ENCODE results near the gene XCR1. TPM values are rescaled to one million over a fixed set of nuclear protein-coding genes. Genes with fewer than 3 reads are reported as not detected.

The XCR1 gene
- total and polyA plus RNA-seq, 2 donors (not counting 3 experiments of a cell fraction or from before 2014, with no cell fraction given): not detected

DNA sequence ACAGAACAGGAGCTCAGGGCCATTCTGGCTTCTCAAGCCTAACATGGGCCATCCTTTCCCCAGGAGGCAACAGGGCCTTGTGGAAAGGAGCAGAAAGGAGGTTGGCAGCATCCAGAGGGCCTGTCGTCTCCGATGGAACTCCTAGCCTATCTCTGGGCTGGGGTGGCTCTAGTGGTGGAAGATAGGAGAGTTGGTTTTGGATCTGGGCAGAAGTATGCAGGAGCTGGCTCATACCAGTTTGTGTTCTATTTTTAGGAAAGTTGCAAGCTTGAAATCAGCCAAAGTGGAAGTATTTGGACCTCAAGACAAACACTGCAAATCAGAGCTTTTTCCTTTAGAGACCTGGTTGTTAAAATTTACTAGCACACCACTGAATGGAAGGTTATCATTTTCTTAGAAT, 35.4 kb upstream of the XCR1 start:
- Histone ChIP-seq H3K9me3 (replicated peaks; ENCODE audit: control insufficient read depth, insufficient read depth, low read length) (no peaks in the 10 kb centered on the region), H3K27me3 (ENCODE audit: control insufficient read depth in 2 of 2, insufficient read depth in 2 of 2, low read length in 2 of 2) (peaks cover 0 to 4% of the 10 kb centered on the region in 2 experiments), H2AFZ (ENCODE audit: low read depth, low read length) (no peak overlapping the region), H3K4me3 (replicated peaks in 1 of 3; ENCODE audit: insufficient read depth in 1 of 3, low read depth in 1 of 3, low read length in 3 of 3) (no peak overlapping the region), H3K9me1 (replicated peaks; ENCODE audit: control insufficient read depth, extremely low read depth, insufficient read depth, low read length) (no peaks in the 10 kb centered on the region), H3K27ac (ENCODE audit: insufficient read depth, low read depth, low read length) (no peak overlapping the region), H4K20me1 (replicated peaks; ENCODE audit: control insufficient read depth, extremely low read depth, insufficient read depth, low read length) (no peaks in the 10 kb centered on the region), H3K79me2 (ENCODE audit: control insufficient read depth, insufficient read depth, low read length) (no peaks in the 10 kb centered on the region), H3K9ac (replicated peaks; ENCODE audit: extremely low read depth, insufficient read depth, low read length) (no peak overlapping the region), H3K4me1 (ENCODE audit: control insufficient read depth, extremely low read depth, insufficient read depth, low read length) (no peaks in the 10 kb centered on the region), H3K4me2 (ENCODE audit: insufficient read depth, low read length) (no peak overlapping the region), H3K36me3 (ENCODE audit: control insufficient read depth in 2 of 2, extremely low read depth in 1 of 2, insufficient read depth in 2 of 2, low read length in 2 of 2) (no peaks in the 10 kb centered on the region)
- intact Hi-C loops (cut with micrococcal nuclease): loop anchor here (5.0 kb wide), 1 partner anchor 525 kb away; no protein-coding TSS in a partner anchor
- DNase-seq (ENCODE audit: low read depth, low spot score) (no peak), FAIRE-seq (no peak)
- BruUV-seq (replicated peaks): no TSS peak
- TF ChIP-seq GATA2 (IDR thresholded peaks at IDR 0.05; ENCODE audit: insufficient read depth, insufficient read length, low read depth, low read length) (no peak), POLR2AphosphoS5 (IDR thresholded peaks at IDR 0.05; ENCODE audit: insufficient read depth, low read depth, low read length) (no peak), JUN (IDR thresholded peaks at IDR 0.05; ENCODE audit: borderline replicate concordance, insufficient read depth, insufficient read length, low read depth) (no peak), EZH2 (IDR thresholded peaks at IDR 0.05; ENCODE audit: borderline replicate concordance, low read depth, low read length, severe bottlenecking) (no peak), POLR2A (IDR thresholded peaks at IDR 0.05; ENCODE audit: low read depth, low read length) (no peak), FOS (IDR thresholded peaks at IDR 0.05; ENCODE audit: borderline replicate concordance, insufficient read depth, low read length) (no peak)
- TF ChIP-seq, protein P1, sequence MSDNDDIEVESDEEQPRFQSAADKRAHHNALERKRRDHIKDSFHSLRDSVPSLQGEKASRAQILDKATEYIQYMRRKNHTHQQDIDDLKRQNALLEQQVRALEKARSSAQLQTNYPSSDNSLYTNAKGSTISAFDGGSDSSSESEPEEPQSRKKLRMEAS (IDR thresholded peaks at IDR 0.05; ENCODE audit: insufficient read depth, insufficient read length): no peak
- TF ChIP-seq, protein P2, sequence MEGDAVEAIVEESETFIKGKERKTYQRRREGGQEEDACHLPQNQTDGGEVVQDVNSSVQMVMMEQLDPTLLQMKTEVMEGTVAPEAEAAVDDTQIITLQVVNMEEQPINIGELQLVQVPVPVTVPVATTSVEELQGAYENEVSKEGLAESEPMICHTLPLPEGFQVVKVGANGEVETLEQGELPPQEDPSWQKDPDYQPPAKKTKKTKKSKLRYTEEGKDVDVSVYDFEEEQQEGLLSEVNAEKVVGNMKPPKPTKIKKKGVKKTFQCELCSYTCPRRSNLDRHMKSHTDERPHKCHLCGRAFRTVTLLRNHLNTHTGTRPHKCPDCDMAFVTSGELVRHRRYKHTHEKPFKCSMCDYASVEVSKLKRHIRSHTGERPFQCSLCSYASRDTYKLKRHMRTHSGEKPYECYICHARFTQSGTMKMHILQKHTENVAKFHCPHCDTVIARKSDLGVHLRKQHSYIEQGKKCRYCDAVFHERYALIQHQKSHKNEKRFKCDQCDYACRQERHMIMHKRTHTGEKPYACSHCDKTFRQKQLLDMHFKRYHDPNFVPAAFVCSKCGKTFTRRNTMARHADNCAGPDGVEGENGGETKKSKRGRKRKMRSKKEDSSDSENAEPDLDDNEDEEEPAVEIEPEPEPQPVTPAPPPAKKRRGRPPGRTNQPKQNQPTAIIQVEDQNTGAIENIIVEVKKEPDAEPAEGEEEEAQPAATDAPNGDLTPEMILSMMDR (IDR thresholded peaks at IDR 0.05; ENCODE audit: extremely low read depth in 1 of 2, insufficient read depth in 1 of 2, low read depth in 1 of 2, low read length in 2 of 2): no peak
- ChIA-PET CTCF (interaction anchor here (1.2 kb wide), 1 partner anchor 14 kb away, joined by 5 read pairs; no protein-coding TSS in a partner anchor), POLR2A (no interaction called here)
- dilution Hi-C loops (cut with MboI; ENCODE audit: extremely low pct_ligation_motif_present, low sequenced_read_pairs): no loop called here
